GM21717 (cell line): ENCODE measurements around the gene NFIB.

ENCODE experiments used
- ATAC-seq: cut with Tn5 transposase; IDR thresholded peaks from one replicate; pipeline ENCODE4 v1.9.1; 2021; ENCODE audit warnings: mild to moderate bottlenecking, moderate library complexity; ENCODE audit not compliant: unreplicated experiment

The NFIB gene

GRCh38 chr9:14321517-14322130 is 7.7 kb upstream of the NFIB start:
- ATAC-seq = no peak

DNA sequence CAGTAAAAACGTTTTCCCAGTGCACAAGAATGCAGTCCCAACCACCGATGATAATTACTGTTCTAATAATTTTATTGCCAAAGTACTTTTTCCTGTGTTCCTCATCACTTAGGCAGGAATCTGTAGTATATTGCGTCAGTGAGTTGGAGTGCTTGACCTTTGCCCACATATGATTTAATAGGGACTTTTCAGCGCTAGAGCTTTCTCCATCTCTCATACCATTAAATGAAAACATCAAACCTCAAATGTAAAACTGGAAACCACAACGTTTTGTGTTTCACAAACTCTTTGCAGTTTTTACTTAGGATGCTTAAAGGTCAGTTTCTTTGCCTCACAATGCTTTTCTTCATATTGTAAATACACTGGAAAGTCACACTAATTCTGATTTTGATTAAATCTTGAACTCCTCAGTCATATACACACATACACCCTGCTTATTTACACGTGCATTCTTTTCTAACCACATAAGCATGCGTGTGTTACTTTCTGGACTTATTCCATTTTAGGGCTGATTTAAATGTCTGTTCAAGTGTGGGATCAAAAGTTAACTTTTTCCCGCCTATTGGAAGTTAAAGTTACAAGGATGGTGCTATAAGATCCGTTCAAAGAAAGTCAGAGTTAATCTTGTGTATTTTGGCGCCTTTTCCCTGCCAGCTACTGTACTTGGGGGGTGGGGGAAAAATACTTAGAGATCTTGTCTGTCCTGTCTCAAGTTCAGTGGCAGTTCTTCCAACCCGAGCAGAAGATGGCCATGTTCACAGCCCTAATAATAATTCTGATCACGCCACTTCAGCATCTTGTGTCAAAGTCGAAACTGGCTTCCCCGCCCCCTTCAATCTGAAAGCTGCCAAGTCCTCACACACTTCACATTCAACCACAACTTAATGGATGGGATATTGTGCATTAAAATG is 6.6 kb upstream of the NFIB start:
- ATAC-seq = no peak

GRCh38 chr9:14318934-14319580 is 5.1 kb upstream of the NFIB start:
- ATAC-seq = no peak

DNA sequence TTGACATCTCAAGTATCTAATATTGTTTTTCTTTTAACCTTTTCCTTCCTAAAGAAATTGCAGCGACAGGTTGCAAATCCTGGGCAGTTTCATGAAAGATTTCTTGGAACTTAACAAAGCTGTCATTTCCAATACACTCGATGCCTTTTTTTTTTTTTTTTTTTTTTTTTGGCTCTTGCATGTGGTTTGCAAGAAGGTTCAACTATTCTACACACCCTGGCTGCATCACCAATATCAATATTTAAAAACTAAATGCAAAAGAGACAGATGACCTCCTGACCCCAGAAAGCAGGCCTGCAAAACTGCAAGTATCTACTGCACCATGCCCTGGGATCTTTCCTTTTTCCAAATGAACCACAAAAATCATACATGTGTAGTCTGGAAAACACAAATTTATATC is 4.4 kb upstream of the NFIB start:
- no peak for ATAC-seq

DNA sequence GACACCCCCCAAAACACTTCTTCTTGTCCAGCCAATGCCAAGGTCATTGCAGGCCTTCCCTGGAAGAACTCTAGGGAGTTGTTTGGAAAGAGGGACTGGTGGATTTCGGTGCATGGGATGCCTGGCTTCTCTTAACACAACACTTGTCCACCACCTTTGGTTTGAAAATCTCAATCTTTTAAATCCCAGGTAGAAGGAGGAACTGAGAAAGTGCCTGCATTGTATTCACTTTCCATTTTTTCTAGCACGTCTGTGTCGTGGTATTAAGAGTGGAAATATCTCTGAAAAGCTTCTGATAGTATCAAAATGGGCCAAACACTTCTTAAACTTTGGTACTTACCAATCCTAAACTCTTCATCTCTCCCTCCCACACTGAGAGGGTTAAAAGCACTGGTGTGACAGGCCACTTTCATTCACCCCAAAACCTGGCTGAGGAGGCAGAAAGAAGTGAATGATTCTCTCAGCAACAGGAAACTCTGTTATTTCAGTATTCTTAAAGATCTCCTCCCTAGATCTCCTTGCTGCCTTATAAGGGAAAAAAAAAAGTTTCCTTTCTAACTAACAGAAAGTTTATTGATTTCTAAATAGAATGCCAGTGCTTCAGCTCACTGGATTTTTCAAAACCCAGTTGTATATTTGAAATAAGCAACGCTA is 3.9 kb upstream of the NFIB start:
- ATAC-seq = no peak

DNA sequence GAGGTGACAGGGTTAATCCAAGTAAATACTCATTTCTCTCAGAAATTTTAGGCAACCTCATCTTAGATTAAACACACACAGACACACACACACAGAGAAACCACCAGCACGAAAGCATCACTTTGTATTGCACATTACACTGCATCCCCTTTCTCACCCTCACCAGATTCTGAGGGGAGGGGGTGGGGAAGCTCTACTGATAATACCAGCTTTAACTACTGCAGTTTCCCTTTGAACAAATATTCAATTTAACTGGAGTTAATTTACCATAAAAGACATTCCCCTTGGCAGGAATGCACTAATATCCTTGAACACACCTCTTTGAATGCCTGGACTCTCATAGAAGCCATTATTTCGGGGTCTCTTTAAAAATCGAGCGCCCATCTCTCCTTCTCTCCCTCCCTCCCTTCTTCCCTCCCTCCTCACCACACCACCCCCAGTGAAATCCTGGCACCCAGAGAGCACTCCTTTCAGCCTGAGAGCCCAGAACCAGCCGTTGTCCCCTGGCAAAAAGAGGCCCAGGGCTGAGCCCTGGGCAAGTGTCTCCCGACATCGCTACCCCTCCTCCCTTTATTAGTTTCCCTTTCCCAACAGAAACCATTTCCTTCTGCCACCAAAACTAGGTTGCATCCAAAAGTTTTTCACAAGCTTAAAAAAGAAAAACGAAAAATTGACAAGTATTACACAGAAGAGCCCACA is 2.8 kb upstream of the NFIB start:
- ATAC-seq = no peak

GRCh38 chr9:14315875-14316601 is 2.1 kb upstream of the NFIB start:
- no peak for ATAC-seq

- ATAC-seq = no peak
Measured at GRCh38 chr9:14314929-14315874, 1.3 kb upstream of the NFIB start.

DNA sequence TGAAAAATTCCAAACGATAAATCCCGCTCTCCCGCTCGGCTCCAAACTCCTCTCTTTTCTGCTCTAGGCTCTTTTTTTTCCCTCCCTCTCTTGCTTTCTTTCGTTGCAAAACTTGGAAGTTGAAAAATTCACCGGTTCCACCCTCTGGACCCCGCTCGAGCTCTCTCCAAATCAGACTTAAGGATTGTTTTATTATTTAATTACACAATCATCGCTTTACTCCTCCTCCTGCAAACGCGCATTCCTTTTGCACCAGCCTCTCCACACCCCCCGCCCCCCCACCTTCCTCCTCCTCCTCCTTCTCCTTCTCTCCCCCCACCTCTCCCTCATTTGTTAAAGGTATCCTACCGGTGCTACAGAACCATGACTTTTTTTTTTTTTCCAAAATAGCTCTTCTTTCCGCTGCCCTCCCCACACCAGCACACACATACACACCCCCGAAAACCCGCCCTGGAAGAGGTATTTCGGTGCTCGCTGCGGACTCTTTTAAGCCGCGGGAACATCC is 535 bp upstream of the NFIB start:
- no peak for ATAC-seq

DNA sequence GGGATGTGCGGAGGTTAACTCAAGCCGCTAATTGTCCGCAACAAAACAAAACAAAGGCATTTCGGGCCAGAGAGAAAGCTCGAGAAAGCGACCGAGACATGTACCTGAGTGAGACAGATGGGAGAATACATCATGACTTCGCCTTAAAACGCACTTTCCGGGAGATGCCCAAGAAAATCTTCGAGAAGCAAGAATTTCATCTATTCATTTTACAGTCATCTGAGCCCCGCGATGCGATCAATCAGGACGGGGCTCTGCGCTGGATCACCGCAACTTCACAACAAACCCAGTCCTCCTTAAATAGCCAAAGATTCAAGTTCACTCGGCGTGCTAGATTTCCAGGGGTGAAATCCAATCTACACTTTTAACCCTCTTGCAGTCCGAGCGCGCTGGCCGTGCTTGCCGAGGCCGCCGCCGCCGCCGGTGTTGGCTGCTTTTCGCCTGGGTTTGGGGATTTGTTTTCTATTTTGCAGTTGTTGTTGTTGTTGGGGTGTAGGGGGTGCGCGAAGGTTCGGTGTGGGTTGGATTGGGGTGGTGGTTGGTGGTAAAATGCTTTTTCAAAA is 482 bp downstream of the NFIB start:
- no peak for ATAC-seq

DNA sequence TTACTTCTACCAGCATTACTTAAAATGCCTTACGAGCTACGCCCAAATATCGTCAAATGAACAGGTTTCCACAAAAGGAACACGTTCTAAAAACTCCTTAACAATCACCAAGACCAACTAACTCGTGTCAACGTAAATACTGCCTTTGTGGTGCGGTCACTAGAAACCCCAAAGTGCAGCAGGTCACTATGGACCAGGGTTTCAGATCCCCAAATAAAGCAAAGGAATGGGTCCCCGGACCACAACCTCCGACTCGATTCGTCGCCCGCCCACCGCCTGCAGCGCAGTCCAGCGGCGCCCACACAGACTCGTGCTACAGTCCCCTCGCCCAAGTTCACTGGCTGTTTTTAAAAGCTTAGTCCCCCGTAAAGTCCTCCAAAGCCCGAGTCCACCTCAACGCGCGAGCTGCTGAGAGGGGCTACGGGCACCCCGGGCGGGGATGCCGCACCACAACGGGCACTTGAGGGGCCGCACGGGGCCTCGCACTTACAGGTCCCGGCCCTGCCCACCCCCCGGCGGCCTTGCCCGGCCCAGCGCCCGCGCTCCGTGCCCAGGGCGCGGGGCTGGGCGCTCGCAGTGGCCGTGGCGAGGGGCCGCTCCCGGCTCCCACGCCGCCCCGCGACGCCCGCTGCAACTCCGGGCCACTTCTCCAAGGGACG is 1.1 kb downstream of the NFIB start:
- ATAC-seq = no peak

GRCh38 chr9:14311956-14312685 is 1.8 kb downstream of the NFIB start:
- ATAC-seq = no peak

DNA sequence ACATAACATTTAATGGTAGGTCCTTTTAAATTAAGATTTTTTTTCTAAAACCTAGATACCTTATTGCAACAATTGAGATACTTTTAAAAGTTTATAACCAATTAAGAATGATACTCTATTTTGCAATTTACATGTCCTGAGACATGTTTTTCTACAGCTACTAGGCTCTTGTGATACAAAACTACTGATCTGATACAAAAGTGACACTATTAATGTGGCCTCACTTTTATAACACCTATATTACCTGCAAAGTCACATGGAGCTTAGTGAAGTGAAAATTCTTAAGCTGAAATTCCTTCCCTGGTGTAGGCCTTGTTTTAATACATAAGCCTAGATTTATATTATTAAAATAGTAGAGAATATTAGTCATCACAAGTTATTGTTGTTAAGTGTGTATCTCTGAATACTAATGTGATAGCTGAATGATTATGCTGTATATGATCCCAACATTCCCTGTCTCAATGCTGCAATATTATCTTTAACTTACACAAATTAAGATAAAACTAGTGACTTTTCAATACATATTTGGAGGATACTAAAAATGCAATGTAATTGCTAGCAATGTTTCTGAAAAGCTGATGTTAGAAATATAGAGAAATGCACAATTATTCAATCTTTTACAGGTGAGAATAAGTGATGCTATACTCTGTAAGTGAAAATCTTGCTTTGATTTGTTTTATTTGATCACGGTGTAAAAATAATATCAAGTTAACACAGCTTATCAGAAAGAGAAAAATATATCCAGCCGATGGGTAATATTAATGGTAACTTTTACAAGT is 2.6 kb downstream of the NFIB start:
- ATAC-seq = no peak

- no peak for ATAC-seq
Measured at GRCh38 chr9:14310311-14310710, 3.6 kb downstream of the NFIB start.

- ATAC-seq = no peak
Measured at GRCh38 chr9:14309403-14309802, 4.5 kb downstream of the NFIB start.

- ATAC-seq = no peak
Measured at GRCh38 chr9:14308853-14309145, 5.1 kb downstream of the NFIB start.
